SW480 (cell line): Measurements from ENCODE around the gene EIF3M.
"Not testable (repeated sequence)": the region's sequence is repeated elsewhere in the genome, so short reads cannot be mapped to it uniquely, and the experiment has no call there.

Experiments used
- DNase-seq: peaks from one replicate; pipeline ENCODE4 v3.0.0-alpha.2; 2016; ENCODE audit warnings: low spot score

EIF3M gene

GRCh38 chr11:32583459-32584271 is at the start of gene EIF3M:
Gene EIF3M (plus strand): TSS chr11:32583831. CDS start chr11:32583888, 57 bp downstream.
- peak; percentile 97 for DNase-seq

GRCh38 chr11:32538804-32539203 is 44.8 kb upstream of the EIF3M start:
- DNase-seq, result no peak

DNA sequence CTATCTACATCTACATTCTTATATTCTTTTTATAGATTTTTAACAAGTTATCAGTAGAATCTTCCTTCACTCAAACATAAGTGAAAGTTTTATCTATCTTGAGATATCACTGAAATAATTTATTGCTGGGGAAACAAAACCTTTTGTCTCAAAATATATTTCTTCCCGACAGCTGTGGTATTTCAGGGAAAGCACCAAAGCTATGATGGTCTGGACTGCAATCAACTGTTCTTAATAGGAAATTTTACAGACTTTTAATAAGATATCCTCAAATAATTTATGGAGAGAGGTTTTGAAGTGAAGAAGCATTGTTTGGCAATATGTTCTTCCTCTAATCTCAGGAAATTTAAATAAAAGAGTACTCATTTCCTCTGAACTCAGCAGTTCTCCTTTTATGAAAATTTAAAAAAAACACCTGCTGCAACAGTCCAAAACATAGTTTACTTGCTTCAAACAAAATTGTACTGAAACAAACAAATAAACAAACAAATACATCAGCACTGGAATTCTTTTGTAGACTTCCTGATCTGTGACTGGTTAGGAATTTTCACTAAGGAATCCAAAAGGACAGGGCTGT is 33.9 kb upstream of the EIF3M start:
- no peak for DNase-seq

DNA sequence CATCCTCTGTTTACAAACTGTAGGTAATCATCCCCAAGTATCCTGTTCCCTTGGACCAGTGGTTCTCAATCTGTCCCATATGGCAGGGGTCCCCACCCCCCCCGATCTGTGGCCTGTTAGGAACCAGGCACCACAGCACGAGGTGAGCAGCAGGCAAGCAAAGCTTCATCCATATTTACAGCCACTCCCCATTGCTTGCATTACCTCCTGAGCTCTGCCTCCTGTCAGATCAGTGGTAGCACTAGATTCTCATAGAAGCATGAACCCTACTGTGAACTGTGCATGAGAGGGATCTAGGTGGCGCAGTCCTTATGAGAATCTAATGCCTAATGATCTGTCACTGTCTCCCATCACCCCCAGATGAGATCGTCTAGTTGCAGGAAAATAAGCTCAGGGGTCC is 33.4 kb upstream of the EIF3M start:
- no peak for DNase-seq

DNA sequence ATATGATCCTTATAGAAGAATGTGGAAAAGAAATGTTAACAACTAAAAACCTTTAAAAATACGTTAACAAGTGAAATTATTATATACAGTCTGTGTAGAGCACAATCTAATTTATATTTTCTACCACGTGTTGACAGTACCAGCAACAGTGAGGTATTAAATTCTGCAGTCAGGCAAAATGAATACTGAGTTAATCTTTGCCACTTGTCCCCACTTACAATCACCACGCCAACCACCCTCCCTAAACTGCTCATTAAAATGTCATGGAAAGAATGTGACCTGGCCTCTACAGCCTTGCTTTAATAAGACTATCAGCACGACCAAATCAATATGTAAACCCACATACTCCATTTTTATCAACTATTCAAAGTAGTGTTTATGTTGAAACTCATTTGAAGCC is 28.5 kb upstream of the EIF3M start:
- DNase-seq, result no peak

DNA sequence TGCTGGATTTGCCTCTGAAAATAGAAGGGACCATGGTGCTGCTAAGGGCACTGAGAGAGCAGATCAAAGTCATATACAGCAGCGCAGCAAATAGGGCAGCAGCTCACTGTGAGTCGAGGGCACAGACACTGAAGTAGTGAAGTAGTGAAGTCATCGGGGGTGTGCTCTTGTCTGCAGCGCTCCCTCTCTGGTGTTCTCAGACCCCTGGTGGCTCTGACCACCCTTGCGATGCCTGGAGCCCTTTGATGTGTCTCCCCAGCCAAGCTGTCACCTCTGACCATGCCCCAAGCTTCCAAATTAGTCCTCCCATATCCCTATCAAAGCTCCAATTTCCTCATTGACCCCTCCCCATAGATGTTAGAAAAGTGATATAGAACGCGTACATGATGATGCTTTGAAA is 27.7 kb upstream of the EIF3M start:
- no peak for DNase-seq

DNA sequence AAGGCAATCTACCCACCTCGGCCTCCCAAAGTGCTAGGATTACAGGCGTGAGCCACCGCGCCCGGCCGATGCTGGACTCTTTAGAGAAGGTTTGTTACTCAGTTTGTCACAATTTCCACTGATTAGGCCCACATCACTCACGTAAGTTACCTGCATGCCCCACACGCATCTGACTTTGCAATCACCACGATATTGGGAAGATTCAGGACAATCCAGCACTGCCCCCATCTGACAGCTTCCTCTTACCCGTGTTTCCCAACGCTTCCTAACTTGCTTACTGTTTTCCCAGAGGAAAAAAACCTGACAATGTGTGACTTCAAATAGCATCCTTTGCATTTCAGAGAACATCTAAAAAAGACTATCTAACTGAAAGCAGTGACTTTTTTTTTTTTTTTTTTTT is 21.8 kb upstream of the EIF3M start:
- DNase-seq, result no peak

DNA sequence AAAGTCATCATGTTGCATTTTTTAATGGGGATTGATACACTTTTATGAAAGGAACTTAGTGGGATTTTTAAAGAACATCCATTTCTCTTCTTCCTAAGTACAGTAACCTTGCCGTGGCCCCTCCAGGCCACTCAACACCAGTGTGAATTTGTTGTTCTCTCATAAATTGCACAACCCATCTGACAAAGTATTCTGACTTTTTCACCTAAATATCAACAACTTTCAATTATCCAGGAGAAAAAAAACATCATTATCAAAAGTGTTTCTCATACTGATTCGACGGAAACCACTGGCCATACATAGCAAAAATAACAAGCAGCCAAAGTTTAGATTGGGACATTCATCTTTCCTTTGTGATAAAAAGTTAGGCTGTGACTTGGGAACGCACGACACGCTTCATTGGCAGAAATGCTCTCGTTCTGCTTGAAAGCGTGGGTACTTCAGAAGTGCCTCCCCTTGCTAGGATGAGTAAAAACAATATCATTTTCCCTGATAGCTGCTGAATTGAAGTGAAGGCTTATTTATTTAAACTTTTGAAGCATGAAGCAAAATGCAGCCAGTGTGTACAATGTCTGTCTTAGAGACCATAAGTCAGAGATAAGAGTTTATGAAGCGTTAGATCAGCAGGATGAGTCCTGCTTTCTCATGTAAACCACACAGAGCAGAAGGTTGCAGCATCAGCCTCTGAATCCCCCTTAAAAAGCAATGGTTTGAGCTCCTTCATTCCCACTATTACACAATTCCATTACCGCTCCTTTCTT is 20.6 kb upstream of the EIF3M start:
- no peak for DNase-seq

- DNase-seq, result no peak
These were observed 20.1 kb upstream of the EIF3M start for GRCh38 chr11:32563600-32563959.

DNA sequence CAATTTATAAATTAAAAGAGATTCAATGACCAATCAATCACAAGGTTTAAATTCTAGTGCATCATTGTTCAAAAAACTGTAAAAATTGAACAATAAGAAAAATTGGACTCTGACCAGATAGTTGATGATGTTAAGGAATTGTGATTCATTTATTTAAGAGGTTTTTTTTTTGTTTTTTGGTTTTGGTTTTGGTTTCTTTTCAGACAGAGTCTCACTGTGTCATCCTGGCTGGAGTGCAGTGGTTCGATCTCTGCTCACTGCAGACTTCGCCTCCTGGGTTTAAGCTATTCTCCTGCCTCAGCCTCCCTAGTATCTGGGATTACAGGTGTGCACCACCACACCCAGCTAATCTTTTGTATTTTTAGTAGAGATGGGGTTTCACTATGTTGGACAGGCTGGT is 17.1 kb upstream of the EIF3M start:
- no peak for DNase-seq

GRCh38 chr11:32567154-32567553 is 16.5 kb upstream of the EIF3M start:
- DNase-seq, result no peak

DNA sequence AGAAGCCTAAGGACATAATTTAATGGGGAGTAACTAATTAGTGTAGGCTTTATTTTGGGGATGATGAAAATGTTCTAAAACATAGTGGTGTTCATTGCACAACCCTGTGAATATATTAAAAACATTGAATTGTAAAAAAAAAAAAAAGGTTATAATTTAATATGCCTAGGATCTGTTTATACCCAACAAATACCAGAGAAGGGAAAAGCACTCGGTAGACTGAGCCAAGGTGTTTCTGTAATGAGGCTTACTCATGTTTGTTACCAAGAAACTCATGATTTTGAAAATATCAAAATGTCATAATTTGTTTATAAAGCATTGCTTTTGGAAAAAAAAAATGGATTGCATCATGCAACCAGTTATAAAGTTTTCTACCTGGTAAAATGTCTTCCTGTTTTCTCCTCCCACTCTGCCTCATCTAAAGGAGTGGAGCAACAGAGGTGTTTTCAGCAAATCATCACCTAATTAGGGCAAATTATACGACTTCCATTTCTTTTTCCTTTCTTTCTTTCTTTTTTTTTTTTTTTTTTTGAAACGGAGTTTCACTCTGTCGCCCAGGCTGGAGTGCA is 14.2 kb upstream of the EIF3M start:
- no peak for DNase-seq

GRCh38 chr11:32571039-32571438 is 12.6 kb upstream of the EIF3M start:
- no peak for DNase-seq

DNA sequence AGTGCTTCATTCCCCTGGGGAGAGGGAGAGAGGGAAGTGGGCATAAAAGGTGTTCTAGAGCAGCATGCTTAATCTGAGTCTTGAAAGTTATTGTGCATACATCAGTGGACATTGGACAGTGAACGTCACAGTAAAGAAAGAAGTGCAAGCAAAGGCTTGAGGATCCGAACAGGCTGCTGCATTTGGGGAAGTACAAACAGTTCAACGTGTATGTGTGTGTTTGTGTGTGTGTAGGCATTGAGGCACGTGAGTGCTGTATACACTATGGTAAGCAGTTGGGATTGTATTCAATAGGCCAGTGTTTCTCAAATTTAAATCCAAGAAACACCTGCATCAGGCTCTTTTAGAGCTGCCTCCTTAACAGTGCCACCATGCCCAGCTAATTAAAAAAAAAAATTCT is 10.4 kb upstream of the EIF3M start:
- DNase-seq, result no peak

DNA sequence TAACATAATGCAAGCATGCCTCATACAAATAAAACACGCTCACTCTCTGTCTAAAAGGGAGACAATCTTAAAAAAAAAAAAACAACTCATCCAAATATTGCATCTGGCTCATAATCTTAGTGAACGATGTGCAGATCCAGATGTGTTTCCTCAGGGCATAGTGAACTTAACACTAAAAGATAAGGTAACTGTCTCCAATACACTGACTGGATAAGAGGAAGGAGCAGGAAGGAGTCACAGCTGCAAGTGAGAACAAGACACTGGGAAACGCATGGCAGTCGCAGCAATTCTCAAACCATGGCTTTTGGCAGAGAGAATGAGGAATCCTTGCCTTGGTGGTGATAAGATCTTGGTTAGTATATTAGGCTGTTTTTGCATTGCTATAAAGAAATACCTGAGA is 9.2 kb upstream of the EIF3M start:
- no peak for DNase-seq

DNA sequence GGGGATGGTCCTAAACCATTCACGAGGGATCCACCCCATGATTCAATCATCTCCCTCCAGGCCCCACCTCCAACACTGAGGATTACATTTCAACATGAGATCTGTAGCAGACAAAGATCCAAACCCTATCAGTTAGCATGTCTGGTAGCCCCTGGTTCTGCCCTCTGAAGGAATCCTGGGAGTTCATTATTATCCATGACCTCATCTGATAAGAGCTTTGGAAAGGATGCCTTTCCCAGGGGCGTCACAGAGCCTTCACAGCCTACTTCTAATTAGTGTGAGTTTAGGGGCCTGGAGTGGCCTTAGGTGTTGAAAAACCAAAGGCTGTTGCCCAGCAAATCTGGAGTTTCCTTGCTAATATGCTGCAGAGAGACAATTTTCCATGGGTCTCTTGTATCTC is 8.6 kb upstream of the EIF3M start:
- DNase-seq, result no peak

DNA sequence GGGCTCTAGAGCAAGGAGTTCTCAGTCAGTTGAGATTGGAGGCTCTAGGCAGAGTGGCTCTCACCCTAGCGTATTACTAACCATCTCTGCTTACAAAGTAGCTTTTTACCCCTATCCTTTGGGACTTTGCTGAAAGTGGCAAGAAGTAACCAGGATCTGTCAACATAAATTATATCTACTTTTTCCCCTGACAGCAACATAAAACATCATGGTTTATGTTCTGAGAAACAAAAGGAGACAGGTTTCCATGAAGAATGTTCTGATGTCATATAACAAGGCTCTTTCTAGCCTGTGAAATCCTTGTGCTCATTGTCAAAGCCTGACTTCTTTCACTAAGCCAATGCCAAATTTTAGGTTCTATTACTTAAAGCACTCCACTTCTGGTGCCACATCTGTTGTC is 7.2 kb upstream of the EIF3M start:
- DNase-seq, result no peak

DNA sequence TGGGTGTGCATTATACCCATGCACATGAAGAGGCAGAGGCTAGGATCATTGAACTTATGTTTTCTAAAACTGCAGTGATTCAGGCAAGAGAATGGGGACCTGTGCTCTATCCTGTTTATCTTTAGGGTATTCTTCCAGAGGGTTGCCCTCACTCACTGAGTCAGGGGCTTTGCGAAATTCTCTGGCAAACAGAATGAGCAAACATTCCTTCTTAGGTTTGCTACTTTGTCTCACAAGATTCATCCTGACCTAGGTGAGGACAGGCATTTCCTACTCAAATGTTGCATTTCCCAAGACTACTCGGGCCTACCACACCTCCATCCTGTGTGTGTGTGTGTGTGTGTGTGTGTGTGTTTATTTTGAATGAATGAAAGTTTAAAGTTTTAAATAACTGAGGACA is 2.7 kb upstream of the EIF3M start:
- no peak for DNase-seq

GRCh38 chr11:32581556-32581955 is 2.1 kb upstream of the EIF3M start:
- DNase-seq, result no peak

- no peak for DNase-seq
These were observed 1.3 kb downstream of the EIF3M start for GRCh38 chr11:32584921-32585320.

- DNase-seq, result no peak
These were observed 3.1 kb downstream of the EIF3M start for GRCh38 chr11:32586576-32587190.

DNA sequence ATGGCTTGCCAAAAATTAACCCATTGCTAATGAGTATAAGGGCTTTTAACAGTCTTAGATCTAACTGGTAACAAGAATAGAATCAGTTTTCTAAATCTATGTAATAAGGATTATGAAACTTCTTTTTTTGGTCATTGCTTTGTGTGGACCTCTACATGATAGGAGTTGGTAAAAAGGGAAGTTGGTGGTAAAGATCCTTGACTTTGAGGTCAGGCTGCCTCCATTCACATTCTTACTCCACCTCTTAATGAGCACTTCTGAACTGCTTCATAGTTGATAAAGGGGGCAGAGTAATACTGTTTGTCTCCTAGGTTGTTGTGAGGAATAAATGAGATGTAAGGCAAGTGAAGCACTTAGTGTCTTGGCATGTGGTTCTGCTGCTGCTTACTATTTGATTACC is 10.6 kb downstream of the EIF3M start:
- no peak for DNase-seq

DNA sequence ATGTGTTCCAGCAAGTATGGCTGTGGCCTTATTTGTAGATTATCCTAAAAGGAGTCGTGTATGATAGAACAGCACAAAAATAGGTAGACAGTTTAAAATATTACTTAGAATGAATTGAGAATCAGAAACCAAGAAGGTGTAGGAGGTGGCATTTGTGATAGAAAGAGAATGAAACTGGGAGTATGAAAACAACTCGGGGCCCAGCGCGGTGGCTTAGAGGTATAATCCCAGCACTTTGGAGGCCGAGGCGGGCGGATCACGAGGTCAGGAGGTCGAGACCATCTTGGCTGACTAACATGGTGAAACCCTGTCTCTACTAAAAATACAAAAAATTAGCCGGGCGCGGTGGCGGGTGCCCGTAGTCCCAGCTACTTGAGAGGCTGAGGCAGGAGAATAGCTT is 12.5 kb downstream of the EIF3M start:
- DNase-seq, result not testable (repeated sequence)
